H54 (cell line): ENCODE results near the gene SERPINA1.

Experiments
- DNase-seq: peaks from one replicate; pipeline ENCODE4 v3.0.0; 2011; ENCODE audit warnings: low spot score, mixed read lengths; ENCODE audit not compliant: insufficient read length
- FAIRE-seq: peaks from 3 replicates; lab custom pipeline; 2011; peaks lifted over from hg19 to GRCh38; lab: Jason Lieb, UNC
- POLR2A ChIP-seq: IDR thresholded peaks from 2 replicates; pipeline ENCODE4 v1.6.1; 2011; ENCODE audit warnings: low read depth, mild to moderate bottlenecking, low read length

The SERPINA1 gene

DNA sequence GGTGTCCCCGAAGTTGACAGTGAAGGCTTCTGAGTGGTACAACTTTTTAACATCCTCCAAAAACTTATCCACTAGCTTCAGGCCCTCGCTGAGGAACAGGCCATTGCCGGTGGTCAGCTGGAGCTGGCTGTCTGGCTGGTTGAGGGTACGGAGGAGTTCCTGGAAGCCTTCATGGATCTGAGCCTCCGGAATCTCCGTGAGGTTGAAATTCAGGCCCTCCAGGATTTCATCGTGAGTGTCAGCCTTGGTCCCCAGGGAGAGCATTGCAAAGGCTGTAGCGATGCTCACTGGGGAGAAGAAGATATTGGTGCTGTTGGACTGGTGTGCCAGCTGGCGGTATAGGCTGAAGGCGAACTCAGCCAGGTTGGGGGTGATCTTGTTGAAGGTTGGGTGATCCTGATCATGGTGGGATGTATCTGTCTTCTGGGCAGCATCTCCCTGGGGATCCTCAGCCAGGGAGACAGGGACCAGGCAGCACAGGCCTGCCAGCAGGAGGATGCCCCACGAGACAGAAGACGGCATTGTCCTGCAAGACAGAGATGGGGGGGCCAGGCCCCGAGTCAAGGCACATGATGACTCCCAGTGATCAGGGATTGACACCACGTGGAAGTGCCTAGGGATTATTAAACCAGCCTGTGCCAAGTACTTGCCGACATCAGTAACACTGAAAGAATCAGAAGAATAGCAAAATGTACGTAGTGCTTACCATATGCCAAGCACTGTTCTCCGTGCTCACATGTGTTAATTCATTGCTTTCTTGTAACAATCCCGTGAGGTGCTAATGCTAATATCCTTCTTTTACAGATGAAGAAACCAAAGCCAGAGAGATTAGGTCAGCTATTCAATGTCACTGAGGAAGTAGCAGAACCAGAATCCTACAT, 5.4 kb downstream of the SERPINA1 start:
- DNase-seq (no peak), FAIRE-seq (no peak)
- TF ChIP-seq POLR2A: no peak

DNA sequence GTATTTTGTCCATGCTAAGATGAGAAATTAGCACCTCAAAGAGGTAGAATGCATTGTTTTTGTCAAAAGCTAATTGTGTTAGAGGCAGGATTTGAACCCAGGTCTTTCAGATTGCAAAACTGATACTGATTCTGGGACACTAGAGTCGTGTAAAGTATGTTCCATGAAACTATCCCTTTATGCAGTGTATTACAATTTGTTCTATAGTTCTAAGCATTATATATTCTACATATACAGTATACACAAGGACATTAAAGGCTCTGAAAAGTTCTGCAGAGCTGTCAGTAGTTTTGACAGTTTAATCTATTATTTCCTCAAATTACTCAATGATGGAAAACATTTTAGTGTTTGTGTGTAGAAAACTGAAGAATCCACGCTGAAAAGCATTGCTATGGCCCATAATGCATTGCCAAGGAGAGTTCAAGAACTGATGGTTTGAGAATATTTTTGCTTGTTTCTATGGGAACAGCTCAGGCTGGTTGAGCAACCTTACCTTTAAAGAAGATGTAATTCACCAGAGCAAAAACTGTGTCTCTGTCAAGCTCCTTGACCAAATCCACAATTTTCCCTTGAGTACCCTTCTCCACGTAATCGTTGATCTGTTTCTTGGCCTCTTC, 6.2 kb downstream of the SERPINA1 start:
- DNase-seq (no peak), FAIRE-seq (no peak)

DNA sequence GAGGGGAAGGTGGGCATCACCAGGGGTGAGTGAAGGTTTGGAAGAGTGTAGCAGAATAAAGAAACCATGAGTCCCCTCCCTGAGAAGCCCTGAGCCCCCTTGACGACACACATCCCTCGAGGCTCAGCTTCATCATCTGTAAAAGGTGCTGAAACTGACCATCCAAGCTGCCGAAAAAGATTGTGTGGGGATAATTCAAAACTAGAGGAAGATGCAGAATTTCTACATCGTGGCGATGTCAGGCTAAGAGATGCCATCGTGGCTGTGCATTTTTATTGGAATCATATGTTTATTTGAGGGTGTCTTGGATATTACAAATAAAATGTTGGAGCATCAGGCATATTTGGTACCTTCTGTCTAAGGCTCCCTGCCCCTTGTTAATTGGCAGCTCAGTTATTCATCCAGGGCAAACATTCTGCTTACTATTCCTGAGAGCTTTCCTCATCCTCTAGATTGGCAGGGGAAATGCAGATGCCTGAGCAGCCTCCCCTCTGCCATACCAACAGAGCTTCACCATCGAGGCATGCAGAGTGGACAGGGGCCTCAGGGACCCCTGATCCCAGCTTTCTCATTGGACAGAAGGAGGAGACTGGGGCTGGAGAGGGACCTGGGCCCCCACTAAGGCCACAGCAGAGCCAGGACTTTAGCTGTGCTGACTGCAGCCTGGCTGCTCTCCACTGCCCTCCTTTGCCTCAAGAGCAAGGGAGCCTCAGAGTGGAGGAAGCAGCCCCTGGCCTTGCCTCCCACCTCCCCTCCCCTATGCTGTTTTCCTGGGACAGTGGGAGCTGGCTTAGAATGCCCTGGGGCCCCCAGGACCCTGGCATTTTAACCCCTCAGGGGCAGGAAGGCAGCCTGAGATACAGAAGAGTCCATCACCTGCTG, 7.0 kb downstream of the SERPINA1 start:
- TF ChIP-seq POLR2A: no peak
- FAIRE-seq: no peak
- DNase-seq: no peak

More for the DNA sequence above, 6.2 kb downstream of the SERPINA1 start:
- TF ChIP-seq POLR2A: no peak

DNA sequence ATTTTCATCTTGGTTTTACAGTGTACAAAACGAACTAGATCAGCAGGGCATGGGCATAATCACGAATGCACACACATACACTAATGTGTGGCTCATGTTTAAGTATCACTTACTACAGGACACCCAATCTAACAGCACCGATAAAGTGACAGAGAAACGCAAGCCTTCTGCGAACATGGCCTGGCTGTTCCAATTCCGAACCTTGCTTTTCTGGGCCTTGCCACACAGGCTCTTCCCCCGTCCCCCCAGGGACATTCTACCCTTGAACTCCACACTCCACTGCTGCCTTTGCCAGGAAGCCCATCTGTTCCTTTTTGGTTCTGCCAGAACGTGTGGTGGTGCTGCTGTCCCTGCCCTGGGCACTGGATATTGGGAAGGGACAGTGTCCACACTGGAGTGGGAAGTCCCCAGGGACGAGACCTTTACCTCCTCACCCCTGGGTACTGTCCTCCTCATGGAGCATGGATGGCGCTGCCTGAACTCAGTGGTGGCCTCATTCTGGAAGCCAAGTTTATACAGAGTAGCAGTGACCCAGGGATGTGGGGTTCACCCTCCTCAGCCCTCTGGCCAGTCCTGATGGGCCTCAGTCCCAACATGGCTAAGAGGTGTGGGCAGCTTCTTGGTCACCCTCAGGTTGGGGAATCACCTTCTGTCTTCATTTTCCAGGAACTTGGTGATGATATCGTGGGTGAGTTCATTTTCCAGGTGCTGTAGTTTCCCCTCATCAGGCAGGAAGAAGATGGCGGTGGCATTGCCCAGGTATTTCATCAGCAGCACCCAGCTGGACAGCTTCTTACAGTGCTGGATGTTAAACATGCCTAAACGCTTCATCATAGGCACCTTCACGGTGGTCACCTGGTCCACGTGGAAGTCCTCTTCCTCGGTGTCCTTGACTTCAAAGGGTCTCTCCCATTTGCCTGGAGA, 7.9 kb downstream of the SERPINA1 start:
- FAIRE-seq (no peak), DNase-seq (no peak)
- no peak for TF ChIP-seq POLR2A

DNA sequence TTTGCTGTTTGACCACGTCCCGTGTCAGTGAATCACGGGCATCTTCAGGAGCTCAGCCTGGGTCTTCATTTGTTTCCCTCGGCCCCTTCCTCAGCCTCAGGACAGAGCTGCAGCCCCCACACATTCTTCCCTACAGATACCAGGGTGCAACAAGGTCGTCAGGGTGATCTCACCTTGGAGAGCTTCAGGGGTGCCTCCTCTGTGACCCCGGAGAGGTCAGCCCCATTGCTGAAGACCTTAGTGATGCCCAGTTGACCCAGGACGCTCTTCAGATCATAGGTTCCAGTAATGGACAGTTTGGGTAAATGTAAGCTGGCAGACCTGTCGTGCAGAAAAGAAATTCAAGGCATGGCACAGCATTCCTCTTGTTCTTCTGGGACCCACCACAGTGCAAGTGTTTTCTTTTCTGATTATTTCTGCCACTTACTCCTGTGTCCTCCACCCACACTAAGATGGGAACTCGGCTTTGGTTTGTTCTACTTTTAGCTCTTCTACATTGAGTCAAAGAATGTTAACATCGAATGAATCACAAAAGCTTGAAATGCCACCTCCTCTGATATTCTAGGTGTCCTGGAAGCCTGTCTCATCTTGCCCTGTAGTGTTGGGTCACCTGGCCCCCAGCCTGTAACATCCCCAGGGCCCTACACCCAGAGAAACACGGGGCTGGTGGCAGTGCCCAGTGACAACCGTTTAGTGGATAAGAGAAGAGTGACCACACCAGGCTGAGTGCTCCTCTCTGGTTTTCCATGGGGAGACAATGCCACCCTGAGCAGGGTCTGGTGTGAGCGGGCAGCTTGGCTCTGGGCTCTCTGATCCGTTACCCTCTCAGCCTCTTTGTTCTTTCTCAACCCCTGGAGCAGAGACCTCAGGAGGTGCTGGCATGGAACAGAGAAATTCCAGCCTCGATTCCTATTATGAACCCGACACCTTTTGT, 8.8 kb downstream of the SERPINA1 start:
- no peak for FAIRE-seq
- DNase-seq: no peak
- TF ChIP-seq POLR2A: no peak

DNA sequence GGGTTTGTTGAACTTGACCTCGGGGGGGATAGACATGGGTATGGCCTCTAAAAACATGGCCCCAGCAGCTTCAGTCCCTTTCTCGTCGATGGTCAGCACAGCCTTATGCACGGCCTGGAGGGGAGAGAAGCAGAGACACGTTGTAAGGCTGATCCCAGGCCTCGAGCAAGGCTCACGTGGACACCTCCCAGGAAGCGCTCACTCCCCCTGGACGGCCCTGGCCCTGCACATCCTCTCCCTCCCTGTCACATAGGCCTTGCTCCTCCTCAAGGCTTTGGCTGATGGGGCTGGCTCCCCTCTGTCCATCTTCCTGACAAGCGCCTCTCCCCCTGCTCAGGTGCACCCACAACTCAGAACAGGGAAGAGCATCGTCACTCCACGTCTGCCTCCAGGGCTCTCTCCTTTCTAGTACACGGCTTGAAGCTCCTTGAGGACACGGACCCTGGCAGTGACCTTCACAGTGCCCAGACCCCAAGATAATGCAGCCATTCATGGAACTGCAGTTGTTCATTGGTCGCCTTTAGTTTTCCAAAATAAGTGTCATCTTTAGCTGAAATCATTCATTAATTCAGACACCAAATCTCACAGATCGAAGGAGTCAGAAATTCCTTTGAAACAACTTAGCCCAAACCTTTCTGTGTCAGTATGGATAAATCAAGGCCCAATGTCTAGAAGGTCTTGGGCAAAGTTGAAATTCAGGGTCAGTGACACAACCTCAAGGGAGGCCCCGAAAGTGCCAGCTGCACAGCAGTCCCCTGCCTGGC, 9.7 kb downstream of the SERPINA1 start:
- FAIRE-seq (no peak), DNase-seq (no peak)
- TF ChIP-seq POLR2A: no peak

GRCh38 chr14:94377866-94378470, 10.4 kb downstream of the SERPINA1 start:
- FAIRE-seq (no peak), DNase-seq (no peak)

DNA sequence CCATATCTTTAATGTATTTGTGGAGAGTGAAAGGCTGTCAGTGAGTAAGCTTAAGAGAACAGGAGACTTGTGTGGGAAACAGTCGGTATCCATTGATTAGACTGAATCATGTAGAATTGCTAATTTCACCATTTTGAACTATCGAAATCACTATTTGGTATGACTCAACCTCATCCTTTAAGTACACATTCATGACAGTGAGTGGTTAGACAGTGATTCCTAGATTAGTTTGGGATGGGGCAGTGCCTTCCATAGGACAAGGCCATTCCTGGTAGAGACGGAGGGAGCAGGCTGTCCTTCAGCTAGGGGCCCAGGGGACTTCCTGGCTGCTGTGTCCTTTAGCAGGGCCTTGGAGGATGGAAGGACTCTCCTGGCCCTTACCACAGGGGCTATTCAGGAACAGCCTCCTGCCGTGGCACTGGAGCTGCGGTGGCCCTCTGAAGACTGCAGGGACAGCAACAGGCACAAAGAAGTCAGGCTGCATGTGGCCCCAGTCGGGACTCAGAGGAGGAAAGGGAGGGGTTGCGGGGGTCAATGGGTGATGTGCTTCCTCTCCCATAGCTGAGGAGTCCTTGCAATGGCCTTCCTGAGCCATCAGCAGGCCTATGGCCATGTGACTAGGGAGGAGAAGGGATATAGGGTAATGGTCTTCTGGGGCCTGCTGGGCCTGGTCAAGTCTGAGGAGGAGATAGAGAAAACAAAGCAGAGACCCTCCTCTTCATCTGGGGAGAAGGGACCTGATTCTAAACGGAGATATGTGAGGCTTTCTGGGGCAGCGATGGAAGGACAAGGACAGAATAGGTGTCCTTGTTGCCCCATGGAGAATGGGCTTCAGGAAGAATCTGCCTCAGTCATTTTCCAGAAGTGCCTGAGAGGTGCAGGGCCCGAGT, 11.2 kb downstream of the SERPINA1 start:
- no peak for DNase-seq
- TF ChIP-seq POLR2A: no peak
- FAIRE-seq: no peak

More at GRCh38 chr14:94377866-94378470, 10.4 kb downstream of the SERPINA1 start:
- no peak for TF ChIP-seq POLR2A

- FAIRE-seq (no peak), DNase-seq (no peak)
- TF ChIP-seq POLR2A: no peak
These were observed 12.1 kb downstream of the SERPINA1 start for GRCh38 chr14:94376108-94376975.
